ENCODE data around the gene PRR33. TPM values are rescaled to one million over a fixed set of nuclear protein-coding genes. Genes with fewer than 3 reads are reported as not detected.

PRR33 gene
- total and polyA plus RNA-seq, 9 of the 15 experiments (the other 6 are each of a cell fraction or from before 2014, with no cell fraction given) = not detected

- TF ChIP-seq PATZ1 (CRISPR knock-in tag; IDR thresholded peaks at IDR 0.05; ENCODE audit: borderline replicate concordance) (no peak), KDM2B (CRISPR knock-in tag; IDR thresholded peaks at IDR 0.05) (no peak), NEUROD1 (IDR thresholded peaks at IDR 0.05; ENCODE audit: borderline replicate concordance, low read depth, low read length, partially characterized antibody) (peak; percentile 46), HLTF (IDR thresholded peaks at IDR 0.05) (peak; percentile 91; the same call in 1 of the 2 replicates), TEAD2 (tag; IDR thresholded peaks at IDR 0.05) (no peak), ZSCAN29 (IDR thresholded peaks at IDR 0.05) (no peak), RBM14 (IDR thresholded peaks at IDR 0.05; ENCODE audit: borderline replicate concordance, insufficient read depth, low read depth, low read length) (no peak), ARID4B (CRISPR knock-in tag; IDR thresholded peaks at IDR 0.05) (no peak), ZNF79 (CRISPR knock-in tag; IDR thresholded peaks at IDR 0.05; ENCODE audit: low read depth) (no peak), PBX2 (CRISPR knock-in tag; IDR thresholded peaks at IDR 0.05; ENCODE audit: low read depth) (no peak), PBX2 (tag; conservative IDR thresholded peaks at IDR 0.05; ENCODE audit: low read depth) (no peak), CREBBP (IDR thresholded peaks at IDR 0.05; ENCODE audit: low read depth, low read length) (no peak), BDP1 (IDR thresholded peaks at IDR 0.05; ENCODE audit: insufficient read depth, insufficient read length) (no peak), PHF20 (IDR thresholded peaks at IDR 0.05; ENCODE audit: partially characterized antibody) (peak; percentile 52), TCF3 (CRISPR knock-in tag; IDR thresholded peaks at IDR 0.05) (peak; percentile 90), MCM5 (IDR thresholded peaks at IDR 0.05; ENCODE audit: low read depth) (no peak), FOXJ2 (tag; IDR thresholded peaks at IDR 0.05) (no peak), GABPB1 (CRISPR knock-in tag; IDR thresholded peaks at IDR 0.05) (no peak), JUND (IDR thresholded peaks at IDR 0.05; ENCODE audit: borderline replicate concordance, low read depth, low read length) (peak; percentile 53; the same call in 1 of the 2 replicates), JUND (tag; IDR thresholded peaks at IDR 0.05; ENCODE audit: borderline replicate concordance, low read depth, low read length) (peak; percentile 35; the same call in 2 of the 3 replicates)
Measured at GRCh38 chr11:1844221-1845094, 47.2 kb downstream of the PRR33 start (continued).

Measured in K562 (cell line).